ENCODE measurements around the gene PLA2G2C.
"Not testable (repeated sequence)": the region's sequence is repeated elsewhere in the genome, so short reads cannot be mapped to it uniquely, and the experiment has no call there.

PLA2G2C gene

GRCh38 chr1:20227704-20228103 is 41.4 kb upstream of the PLA2G2C start:
- H3K4me3 ChIP-seq (ENCODE audit: low read depth, low read length) = no peak overlapping the region

GRCh38 chr1:20224546-20224945 is 38.2 kb upstream of the PLA2G2C start:
- TF ChIP-seq CTCF (IDR thresholded peaks at IDR 0.05; ENCODE audit: borderline replicate concordance, insufficient read depth, low read depth, low read length) = no peak
- no peak overlapping the region for H3K4me3 ChIP-seq (ENCODE audit: low read depth, low read length)

More at GRCh38 chr1:20227704-20228103, 41.4 kb upstream of the PLA2G2C start:
- no peak for TF ChIP-seq CTCF (IDR thresholded peaks at IDR 0.05; ENCODE audit: borderline replicate concordance, insufficient read depth, low read depth, low read length)

DNA sequence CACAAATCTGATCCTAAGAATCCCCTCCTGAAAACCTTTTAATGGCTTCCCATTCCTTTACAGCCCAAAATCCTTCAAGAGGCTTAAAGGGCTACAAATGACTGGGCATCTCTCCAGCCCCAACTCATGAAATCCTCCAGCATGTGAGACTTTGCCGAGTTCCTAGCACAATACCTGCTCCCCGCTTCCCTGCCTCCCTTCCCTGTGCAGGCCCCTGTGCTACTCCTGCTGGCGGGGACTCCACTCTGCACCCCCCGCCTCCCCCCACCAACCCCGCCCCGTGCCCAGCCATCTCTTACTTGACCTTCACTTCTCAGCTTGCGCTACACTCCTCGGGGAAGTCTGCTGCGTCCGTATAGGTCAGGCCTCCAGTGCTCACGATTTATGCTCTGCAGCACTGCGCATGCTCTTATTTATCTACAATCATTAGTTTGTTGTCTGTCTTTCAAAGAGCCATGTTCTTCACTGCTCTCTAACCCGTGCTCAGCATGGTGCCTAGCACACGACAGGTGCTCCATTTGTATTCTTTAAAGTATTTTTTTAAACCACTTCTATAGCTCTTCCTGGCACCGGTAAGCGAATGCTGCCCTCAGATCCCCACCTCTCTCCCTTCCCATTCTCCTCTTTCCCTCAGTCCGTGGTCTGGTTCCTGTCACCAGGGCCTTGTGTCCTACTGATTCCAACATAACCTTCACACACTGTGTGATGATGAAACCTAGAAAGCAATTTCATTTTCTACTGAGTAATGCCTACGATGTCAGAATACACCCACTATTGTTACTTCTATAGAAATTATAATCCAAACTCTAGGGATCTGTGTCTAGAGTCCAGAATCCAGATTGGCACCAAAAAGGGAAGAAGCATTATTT is 37.5 kb upstream of the PLA2G2C start:
- no peak for TF ChIP-seq CTCF (IDR thresholded peaks at IDR 0.05; ENCODE audit: borderline replicate concordance, insufficient read depth, low read depth, low read length)
- H3K4me3 ChIP-seq (ENCODE audit: low read depth, low read length) = no peak overlapping the region

DNA sequence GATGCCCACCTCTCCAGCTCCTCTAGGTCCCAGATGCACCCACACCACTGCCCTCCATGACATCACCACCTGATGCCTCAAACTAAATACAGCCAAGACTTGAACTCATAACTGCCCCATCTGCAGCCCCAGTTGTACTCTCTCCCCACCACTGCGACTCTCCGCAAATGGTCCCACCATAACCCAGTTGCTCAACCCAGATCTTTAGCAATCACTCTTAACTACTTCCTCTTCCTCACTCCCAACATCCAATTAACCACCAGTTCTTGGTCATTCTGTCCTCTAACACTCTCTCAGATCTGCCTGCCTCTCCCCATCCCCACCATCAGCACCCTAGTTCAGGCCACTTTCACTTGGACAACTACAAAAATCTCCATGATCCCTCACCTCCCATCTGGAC is 36.8 kb upstream of the PLA2G2C start:
- no peak for TF ChIP-seq CTCF (IDR thresholded peaks at IDR 0.05; ENCODE audit: borderline replicate concordance, insufficient read depth, low read depth, low read length)
- no peak overlapping the region for H3K4me3 ChIP-seq (ENCODE audit: low read depth, low read length)

DNA sequence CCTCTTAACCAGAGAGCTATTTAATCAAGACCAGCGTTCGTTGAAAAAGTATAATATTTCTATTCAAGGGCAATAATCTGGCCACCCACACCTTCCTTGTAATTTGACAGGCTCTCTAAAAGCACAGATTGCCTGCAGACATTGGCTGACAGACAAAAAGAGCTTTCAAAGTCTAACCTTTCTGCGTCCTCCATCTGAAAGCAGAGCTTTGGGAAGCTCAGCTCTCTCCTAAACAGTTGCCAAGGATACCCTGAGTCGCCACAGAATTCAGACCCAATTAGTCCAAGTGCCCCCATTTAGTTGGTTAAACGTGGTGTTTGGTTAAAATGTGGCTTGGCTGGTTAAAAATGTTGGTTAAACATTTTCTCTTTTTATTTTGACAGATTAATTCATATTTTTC is 33.7 kb upstream of the PLA2G2C start:
- H3K4me3 ChIP-seq (ENCODE audit: low read depth, low read length) = no peak overlapping the region
- no peak for TF ChIP-seq CTCF (IDR thresholded peaks at IDR 0.05; ENCODE audit: borderline replicate concordance, insufficient read depth, low read depth, low read length)

DNA sequence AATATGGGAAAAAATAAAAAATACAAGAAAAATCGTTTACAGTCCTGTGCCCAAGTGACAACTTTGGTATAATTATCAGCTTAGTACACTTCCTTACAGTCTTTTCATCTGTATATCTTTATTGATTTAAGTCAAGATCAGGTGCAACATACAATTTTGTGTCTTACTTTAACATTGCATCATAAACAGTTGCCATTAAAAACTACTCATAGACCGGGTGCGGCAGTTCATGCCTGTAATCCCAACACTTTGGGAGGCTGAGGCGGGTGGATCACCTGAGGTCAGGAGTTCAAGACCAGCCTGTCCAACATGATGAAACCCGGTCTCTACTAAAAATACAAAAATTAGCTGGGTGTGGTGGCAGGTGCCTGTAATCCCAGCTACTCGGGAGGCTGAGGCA is 32.7 kb upstream of the PLA2G2C start:
- not testable (repeated sequence) for H3K4me3 ChIP-seq (ENCODE audit: low read depth, low read length)

GRCh38 chr1:20216574-20216973 is 30.3 kb upstream of the PLA2G2C start:
- peak; percentile 50; the same call in 1 of the 2 replicates for TF ChIP-seq CTCF (IDR thresholded peaks at IDR 0.05; ENCODE audit: borderline replicate concordance, insufficient read depth, low read depth, low read length)
- H3K4me3 ChIP-seq (ENCODE audit: low read depth, low read length) = no peak overlapping the region
